ENCODE results near the gene ZDHHC19.

GRCh38 chr3:196180346-196180745 is 30.9 kb downstream of the ZDHHC19 start:
- TF ChIP-seq, protein P1, sequence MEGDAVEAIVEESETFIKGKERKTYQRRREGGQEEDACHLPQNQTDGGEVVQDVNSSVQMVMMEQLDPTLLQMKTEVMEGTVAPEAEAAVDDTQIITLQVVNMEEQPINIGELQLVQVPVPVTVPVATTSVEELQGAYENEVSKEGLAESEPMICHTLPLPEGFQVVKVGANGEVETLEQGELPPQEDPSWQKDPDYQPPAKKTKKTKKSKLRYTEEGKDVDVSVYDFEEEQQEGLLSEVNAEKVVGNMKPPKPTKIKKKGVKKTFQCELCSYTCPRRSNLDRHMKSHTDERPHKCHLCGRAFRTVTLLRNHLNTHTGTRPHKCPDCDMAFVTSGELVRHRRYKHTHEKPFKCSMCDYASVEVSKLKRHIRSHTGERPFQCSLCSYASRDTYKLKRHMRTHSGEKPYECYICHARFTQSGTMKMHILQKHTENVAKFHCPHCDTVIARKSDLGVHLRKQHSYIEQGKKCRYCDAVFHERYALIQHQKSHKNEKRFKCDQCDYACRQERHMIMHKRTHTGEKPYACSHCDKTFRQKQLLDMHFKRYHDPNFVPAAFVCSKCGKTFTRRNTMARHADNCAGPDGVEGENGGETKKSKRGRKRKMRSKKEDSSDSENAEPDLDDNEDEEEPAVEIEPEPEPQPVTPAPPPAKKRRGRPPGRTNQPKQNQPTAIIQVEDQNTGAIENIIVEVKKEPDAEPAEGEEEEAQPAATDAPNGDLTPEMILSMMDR (IDR thresholded peaks at IDR 0.05 in 8 of 11, conservative IDR thresholded peaks at IDR 0.05 in 3 of 11): no peak
- no peak for TF ChIP-seq POLR2A (IDR thresholded peaks at IDR 0.05)
- no peak for TF ChIP-seq POLR2AphosphoS5 (IDR thresholded peaks at IDR 0.05)
